ENCODE data around the gene CENPQ.

CENPQ gene

DNA sequence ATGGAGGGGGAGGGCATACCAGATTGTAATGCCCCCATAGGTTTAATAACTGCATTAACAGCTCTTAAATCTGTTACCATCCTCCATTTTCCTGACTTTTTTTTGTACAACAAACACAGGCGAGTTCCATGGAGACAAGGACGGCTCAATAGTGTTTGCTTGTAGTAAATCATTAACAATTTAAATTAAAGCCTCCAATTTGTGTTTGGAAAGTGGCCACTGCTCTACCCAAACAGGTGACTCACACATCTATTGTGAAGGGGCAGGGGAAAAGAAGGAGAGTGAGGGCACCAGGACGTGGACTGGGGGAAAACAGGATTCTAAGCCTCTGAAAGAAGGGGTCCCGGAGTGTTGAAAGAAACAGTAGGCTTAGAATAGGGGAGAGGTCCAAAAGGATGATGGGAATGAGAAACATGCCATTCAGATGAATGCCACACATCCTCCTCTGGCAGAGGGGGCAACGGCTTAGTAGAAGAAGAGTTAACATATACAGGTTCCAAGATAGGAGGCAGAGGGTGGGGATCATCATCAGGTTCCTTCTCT, 43.5 kb downstream of the CENPQ start:
- no peak for DNase-seq

DNA sequence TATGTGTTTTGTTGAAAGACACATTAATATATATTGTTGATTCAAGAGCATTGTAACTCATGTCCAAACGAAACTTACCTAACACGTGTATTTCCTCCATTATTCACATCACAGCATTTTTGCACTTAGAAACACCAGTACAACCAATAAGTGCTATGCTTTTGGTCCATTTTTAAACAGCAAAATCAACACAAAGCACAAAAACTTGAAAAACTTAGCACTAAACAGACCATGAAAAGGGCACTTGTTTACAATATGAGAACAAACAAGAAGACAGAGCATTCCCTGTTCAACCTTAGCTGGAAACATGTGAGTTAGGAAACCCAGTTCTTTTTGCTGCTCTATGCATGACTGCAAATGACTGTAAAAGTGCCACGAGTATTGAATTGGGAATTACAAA, 46.2 kb downstream of the CENPQ start:
- DNase-seq = no peak

DNA sequence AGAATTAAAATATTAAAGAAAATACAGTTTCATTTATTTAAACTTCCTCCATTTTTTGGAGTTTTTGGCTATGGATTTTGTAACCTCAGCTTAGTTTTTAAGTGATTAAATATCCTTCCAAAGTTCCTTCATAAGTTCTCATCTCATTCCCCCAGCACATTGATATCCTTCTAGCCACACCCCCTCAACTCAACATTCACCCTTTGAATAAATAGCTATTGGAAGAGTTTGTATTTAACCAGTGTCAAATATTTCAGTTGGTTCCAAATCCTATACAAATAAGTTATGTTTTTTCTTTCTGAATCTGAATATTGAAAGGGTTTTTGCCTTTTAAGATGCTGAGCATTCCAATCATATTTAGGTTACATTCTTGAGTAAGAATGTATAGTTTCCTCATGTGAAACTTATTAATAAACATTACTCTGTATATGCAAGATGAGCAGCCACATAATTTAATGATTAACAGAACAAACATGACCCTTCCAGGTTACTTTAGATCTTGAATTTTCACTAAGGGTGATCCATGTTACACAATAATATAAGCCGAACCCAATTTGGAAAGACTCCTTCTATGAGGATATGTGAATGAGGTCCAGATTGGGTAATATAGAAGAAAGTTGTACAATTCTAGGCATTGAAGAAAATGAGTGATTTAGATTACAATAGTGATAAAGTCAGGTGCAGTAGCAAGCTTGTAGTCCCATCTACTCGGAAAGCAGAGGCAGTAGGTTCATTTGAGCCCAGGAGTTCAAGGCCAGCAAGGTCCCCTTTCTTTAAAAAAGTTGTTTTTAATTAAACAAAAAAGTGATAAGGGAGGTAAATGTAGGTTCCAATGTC, 50.2 kb downstream of the CENPQ start:
- no peak for DNase-seq

DNA sequence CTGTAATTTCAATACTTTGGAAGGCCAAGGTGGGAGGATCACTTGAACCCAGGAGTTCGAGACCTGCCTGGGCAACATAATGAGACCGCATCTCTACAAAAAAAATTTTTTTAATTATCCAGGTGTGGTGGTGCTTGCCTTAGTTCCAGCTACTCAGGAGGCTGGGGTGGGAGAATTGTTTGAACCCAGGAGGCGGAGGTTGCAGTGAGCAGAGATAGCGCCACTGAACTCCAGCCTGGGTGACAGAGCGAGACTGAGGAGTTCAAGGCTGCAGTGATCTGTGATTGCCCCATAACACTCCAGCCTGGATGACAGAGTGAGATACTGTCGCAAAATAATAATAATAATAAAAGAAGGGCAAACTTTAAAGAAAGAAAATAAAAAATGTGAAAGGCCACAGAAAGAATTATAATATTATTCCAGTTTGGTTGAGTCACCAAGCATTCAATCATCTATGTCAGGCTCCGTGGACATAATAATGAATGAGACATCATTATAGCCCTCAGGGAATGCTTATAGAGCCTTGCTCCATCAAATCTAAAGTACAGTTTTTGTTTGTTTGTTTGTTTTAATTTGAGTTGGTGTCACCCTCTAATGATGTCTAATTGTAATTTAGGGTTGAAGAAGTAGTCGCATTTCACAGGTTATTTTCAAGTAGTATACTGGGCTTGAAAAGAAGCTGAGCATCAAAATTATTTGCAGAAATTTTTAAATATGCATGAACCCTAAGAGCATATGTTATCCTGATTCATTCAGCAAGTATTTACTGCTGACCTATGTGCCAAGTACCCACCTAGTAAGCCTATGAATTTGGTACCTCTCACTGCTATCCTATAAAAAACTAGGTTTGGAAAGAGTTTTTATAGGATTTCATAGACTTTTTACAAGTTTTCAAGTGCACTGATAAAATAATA, 51.7 kb downstream of the CENPQ start:
- no peak for DNase-seq

DNA sequence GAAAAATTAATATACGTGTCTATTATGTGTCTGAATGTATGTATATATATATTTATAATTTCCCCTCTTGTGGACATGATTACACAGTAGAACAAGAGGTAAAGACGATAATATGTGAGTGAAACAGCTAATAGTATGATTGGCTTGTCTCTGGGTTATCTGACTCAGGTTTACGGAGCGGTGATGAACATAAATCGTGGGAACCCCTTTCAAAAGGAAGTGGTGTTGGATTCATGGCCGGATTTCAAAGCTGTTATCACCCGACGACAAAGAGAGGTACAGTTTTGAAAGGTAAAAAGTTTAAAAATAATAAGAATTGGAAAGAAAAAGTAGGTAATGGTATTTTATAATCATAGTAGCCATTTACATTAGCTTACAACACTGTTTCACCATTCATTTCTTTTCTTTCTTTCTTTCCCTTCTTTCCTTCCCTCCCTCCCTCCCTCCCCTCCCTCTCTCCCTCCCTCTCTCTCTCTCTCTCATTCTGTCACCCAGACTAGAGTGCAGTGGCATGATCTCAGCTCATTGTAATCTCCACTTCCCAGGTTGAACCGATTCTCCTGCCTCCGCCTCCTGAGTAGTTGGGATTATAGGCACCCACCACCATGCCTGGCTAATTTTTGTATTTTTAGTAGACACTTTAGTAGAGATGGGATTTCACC, 52.4 kb downstream of the CENPQ start:
- DNase-seq = no peak

DNA sequence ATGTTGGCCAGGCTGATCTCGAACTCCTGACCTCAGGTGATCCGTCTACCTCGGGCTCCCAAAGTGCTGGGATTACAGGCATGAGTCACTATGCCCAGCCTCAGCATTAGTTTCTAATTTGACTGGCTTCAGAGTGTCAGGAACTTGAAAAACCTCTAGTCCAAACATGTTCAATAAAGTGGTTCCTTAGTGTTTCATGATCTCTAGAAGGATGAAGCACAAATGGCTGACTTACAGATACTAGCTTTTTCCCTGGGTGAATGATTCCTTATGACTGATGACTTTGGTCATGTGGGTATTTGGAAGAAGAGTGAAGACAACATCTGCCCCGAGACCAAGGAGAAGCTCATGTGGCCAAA, 53.0 kb downstream of the CENPQ start:
- DNase-seq = no peak

DNA sequence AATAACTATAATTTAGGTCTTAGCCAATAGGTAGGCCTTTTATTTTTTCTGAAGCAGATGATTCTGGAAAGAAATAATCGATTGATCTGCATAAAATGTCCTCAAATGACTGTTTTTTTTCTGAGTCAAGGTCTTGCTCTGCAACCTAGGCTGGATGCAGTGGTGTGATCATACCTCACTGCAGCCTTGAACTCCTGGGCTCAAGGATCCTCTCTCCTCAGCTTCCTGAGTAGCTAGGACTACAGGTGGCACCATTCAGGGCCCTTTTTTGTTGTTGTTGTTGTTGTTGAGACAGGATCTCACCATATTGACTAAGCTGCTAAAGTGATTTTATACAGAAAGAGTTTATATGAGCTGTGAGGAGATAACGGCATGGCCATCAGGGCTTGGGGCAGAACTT, 54.7 kb downstream of the CENPQ start:
- no peak for DNase-seq

DNA sequence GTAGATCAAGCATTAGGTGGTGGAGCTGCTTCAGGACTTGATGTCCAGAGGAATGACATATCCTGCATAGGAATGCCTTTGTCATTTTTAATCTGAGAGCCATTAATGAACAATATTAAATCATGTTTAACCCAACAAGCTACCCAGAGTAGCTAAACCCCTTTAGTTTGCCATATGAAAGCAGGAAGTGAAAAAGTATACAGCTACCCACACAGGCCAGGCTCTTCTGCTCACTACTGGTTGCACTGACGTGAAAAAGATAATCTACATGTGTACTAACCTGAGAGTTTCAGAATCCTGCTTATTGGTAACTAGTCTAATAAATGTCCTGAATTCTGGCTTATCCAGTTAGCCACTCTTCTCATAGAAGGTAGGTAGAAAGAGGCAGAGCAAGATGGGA, 56.5 kb downstream of the CENPQ start:
- DNase-seq = no peak

DNA sequence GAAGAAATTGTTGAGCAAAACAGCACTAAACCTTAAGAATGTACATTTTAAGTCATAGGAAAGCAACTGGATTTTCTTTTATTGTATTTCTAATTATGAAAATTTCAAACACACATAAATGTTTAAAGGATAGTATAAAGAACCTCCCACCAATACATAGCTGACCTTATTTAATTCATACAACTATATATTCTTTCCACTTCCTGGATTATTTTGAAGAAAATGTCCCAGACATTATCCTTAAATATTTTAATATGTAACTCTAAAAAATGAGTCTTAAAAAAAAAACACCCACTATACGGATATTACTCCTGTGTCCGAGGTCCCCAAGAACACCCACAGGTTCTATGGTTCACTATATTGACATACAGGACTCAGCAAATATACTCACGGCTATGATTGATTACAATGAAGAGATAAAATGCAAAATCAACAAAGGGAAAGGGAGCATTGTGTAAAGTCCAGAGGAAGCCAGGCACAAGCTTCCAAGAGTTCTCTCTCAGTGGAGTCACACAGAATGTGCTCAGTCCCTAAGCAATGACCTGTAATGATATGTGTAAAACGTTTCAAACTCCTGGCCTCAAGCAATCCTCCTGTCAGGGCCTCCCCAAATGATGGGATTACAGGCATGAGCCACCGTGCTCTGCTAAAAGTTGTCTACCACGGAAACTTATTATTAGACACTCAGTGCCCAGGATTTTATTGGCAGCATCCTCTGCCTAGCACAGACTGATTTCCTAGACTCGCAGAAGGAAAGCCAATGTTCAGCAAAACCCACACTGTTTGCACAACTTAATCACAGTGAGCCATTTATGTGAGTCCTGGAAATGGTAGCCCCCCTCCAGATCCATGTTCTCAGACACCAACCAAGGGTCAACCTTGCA, 59.8 kb downstream of the CENPQ start:
- no peak for DNase-seq

DNA sequence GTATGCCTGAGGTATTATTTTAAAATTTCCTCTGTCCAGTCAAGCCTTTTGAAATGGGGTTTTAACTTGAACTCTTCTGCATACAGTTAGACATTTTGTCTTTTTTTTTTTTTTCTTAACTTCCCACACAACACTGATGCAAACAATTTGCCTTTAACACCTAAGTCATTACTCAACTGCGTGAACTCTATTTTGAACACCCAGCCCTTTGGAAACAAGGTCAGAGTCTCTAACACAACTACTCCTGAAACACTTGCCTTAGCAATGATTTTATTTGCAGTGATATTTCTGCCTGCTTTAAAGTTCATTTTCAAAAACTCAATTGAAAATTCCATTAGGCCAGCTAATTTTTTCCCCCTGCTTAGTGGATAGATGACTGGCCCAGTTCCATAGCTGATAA, 60.7 kb downstream of the CENPQ start:
- DNase-seq = no peak

DNA sequence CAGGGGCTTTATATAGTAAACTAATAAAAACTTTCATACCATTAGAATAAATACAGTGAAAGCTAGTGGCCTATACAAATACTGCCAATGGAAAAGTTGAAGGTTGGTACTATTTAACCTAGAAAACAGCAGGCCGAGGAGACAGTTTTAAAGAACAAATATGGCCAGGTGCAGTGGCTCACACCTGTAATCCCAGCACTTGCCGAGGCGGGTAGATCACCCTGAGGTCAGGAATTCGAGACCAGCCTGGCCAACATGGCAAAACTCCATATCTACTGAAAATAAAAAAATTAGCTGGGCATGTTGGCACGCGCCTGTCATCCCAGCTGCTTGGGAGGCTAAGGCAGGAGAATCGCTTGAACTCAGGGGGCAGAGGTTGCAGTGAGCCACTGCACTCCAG, 61.4 kb downstream of the CENPQ start:
- no peak for DNase-seq

DNA sequence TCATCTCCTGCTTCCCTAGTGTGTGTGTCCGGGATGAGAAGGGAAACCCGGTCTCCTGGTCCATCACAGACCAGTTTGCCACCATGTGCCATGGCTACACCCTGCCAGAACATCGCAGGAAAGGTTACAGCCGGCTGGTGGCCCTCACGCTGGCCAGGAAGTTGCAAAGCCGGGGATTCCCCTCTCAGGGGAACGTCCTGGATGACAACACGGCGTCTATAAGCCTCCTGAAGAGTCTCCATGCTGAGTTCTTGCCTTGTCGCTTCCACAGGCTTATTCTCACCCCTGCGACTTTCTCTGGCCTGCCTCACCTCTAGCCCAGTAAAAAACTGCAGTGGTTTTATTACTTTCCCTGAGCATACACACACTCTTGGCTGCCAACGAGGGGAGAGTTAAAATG, 63.4 kb downstream of the CENPQ start:
- DNase-seq = no peak

DNA sequence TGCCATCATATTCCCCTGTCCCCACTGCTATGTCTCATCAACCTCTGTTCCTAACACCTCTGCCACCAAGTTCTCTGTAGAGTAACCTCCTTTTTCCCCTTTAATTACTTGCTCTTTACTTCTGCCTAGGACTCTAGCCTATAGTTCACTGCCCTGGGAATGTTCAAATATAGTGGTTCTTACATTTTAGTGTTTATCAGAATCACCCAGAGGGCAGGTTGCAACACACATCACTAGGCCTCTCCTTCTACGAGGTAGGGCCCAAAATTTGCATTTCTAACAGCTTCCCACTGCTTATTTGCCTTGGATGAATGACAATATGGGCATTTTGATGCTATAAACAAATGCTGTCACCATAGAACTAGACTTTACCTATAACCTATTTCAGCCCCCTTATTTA, 64.2 kb downstream of the CENPQ start:
- DNase-seq = no peak

DNA sequence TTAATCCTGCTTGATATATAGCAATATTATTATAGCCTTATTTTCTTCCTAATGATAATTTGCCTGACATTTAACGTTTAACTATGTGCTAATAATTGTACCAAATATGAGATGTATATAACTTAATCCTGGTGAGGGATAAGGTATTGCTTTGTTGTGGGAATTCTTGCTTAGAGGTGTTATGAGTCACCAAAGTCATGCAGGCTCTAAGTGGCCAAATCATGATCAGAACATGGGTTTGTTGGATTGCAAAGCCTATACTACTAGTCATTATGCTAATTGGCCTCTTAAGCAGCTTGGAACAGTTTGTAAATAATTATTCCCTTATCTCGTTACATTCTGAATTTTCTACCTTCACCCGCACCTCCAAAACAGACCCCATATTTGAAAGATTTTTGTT, 65.4 kb downstream of the CENPQ start:
- no peak for DNase-seq

DNA sequence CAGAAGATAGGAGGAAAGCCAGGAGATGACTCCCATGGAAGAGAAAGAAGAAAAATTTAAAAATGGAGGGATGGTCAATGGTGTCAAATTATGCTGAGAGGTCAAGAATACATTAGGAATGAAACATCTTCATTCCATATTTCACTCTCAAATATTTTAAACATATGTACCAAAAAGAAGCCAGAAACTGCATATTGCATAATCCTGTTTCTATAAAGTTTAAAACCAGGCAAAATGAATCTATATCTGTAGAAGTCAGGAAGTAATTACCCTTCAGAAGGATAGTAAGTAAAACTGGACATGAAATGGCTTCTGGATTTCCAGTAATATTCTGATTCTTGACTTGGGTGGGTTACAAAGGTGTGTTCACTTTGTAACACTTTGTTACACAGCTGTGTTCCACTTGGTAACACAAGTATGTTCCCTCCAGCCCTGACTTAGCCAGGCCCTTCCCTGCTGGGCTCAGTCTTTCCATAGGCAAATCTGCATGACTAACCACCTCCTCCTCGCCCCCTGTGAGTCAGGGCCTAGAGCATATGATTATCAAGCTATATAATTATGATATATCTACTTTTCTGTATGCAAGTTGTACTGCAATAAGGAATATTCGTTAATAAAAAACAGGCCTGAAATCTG, 67.1 kb downstream of the CENPQ start:
- DNase-seq = no peak

DNA sequence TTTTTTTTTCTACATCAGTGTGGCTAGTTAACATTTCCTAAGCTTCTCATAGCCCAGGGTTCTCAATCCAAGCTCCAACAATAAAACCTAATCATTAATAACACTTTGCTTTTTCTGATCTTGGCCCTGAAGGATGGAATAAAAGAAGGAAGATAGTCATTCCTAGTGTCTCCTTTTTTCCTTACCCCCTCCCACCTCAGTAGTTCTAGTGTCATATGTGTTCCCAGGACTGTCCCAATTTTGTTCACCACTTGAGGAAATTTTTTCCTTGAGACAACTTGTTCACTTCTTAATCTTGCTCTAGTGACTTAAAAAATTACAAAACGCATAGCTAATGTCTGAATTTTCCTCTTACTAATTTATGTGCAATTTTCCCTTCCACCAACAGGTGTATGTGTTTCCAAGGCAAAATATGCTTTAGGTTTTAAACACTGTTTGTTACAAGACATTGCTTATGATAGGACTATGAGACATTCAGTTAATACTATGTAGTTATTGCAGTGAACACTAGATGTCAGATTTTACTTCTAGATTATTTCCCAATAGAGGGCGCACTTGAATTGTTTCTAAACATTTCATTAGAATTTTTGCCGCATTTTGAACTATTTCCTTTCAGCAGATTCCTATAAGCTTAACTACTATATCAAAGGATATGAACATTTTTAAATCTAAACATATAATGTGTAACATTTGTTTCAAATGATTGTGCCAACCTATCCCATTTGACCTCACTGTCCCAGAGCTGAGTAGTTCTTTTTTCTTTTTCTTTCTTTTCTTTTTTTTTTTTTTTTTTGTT, 68.8 kb downstream of the CENPQ start:
- DNase-seq = no peak

DNA sequence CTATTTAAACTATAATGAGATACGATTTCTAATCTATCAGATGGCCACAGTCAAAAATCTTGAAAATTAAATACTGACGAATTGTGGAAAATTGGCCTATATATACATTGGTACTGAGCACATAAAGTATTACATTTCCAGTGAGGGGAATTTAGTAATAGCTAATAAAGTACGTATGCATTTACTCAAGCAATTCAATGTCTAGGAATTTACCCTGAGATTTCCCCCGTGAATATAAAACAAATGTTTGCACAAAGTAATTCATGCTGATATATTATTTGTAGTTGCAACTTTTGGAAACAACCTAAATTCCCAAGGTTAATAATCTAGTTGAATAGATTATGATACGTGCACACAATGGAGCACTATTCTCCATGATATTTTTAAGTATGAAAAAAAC, 72.6 kb downstream of the CENPQ start:
- no peak for DNase-seq

DNA sequence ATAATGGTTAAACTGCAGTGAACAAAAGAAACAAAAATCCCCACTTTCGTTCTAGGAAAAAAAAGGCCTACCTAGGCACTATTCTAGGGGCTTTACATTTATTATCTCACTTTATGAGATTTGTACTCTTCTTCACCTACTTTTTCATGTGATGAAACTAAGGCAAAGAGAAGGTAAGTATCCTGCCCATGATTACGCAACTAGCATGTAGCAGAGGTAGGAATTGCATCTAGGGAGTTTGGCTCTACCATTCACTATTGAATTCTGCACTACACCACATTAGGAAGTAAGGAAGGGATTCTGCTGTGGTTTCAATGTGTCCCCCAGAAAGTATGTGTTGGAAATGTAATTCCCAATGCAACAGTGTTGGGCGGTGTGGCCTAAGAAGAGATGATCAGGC, 75.9 kb downstream of the CENPQ start:
- no peak for DNase-seq

DNA sequence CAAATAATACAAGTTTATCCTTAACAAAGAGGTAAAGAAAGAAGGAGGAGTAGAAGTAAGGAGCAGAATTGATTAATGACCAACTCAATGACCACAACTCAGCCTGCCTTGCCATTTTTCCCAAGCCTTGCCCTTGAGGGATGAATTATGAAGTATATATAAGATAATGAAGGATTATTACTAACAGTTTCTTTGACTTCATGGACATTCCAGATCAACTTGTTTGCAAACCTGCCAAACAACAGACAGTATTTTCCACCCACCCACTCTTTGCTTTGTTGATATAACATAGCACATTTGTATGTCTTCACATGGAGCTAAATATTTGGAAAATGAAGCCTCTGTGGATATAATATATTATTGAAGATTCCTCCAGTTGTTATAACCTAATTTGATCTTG, 77.4 kb downstream of the CENPQ start:
- no peak for DNase-seq

DNA sequence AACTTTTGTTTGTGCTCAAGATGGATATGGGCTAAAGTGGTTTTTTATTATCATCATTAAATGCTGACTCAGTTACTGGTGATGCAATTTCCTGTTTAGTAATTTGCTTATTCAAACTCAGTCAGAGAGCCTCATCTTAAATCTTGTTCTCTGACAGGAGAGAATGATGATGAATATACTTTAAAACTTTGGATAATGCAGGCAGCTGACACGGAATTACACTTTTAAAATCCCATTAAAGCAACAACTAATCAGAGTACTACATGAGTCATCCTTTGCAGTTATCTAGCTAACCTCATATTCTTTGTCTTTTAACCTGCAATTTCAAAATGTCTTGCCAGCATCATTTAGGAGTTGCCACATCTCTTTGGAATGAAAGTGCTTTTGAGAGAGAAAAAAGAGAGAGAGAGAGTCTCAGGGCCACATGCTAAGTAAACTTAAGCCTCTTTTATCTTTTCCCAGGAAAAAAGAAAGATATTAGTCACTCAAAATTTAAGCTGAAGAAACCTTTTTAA, 78.1 kb downstream of the CENPQ start:
- no peak for DNase-seq

DNA sequence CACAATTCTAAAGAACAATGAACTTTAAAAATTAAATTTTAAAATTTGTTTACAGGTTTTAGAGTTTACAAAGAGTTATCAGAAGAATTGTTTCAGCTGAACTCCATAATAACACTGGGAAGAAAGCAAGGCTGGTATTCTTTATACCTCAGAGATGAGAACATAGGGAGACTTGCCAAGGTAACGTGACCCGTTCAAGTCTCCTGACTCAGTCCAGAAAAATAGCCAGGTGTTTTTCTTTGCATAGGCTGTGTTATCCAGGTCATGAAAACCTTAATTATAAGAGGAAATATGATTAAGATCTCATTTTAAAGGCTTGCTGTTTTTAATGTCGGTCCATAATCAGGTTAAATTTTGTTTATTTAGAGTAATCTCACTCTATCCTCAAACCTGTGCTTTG, 78.8 kb downstream of the CENPQ start:
- DNase-seq = no peak
